SK-N-SH treated with all-trans-retinoic acid at 6 μM for 48 hours (cell line): ENCODE measurements around the gene ANO3.

Experiments used
- GLIS3 ChIP-seq: fragments of 250-450 bp; sonication (Bioruptor Pico); IDR thresholded peaks from 2 replicates; pipeline ENCODE4 v1.5.0; 2020; ENCODE audit warnings: mild to moderate bottlenecking, moderate library complexity
- ISL1 ChIP-seq: fragments of 250-450 bp; sonication (Bioruptor Pico); IDR thresholded peaks from 2 replicates; pipeline ENCODE4 v2.1.2; 2022; ENCODE audit warnings: mild to moderate bottlenecking, moderate library complexity
- ZNF70 ChIP-seq: fragments of 450-650 bp; formaldehyde crosslinking; IDR thresholded peaks from 2 replicates; pipeline ENCODE4 v1.5.0; 2020; ENCODE audit warnings: mild to moderate bottlenecking, moderate library complexity

DNA sequence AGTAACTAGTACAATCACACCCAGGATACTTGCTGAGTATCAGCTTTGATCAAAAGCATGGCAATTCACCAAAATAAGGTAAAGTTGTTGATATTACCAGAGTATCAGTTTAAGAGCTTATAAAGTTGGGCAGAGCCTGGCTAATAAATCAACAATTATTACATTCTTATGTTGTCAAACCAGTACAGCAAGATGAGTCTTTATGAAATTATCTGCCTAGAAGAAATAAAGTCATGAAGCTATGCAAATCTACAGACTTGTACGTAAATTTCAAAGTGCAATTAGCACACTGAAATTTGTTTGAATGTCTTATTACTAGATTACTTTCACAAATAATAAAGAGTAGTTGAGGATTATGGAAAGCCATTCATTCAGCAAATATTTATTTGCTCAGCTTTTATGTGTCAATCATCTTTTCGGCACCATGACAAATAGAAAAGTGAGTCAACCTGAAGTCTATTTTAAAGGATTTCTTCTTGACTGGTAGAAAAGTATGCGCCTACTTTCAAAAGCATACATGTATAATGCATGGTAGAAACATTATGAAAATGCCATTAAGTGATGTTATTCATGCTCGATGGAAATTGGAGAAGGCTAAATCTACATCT is 5.0 kb upstream of the ANO3 start:
- TF ChIP-seq ZNF70 (CRISPR knock-in tag) (no peak), ISL1 (no peak), GLIS3 (CRISPR knock-in tag) (no peak)
